SK-N-SH treated with all-trans-retinoic acid at 6 μM for 48 hours (cell line): ENCODE measurements around the gene AGAP3.

ENCODE experiments used
- CSDC2 ChIP-seq: fragments of 250-450 bp; sonication (Bioruptor Pico); IDR thresholded peaks from 2 replicates; pipeline ENCODE4 v1.5.0; 2020; ENCODE audit warnings: mild to moderate bottlenecking, moderate library complexity
- PPARA ChIP-seq: fragments of 250-450 bp; sonication (Bioruptor Pico); IDR thresholded peaks from 2 replicates; pipeline ENCODE4 v1.5.0; 2020; ENCODE audit warnings: mild to moderate bottlenecking, borderline replicate concordance
- TCF4 ChIP-seq: fragments of 250-450 bp; sonication (Bioruptor Pico); IDR thresholded peaks from 2 replicates; pipeline ENCODE4 v1.8.0; 2021; ENCODE audit warnings: mild to moderate bottlenecking, moderate library complexity, borderline replicate concordance
- TF ChIP-seq, protein P1 (sequence below): fragments of 250-450 bp; sonication (Bioruptor Pico); IDR thresholded peaks from 2 replicates; pipeline ENCODE4 v1.5.0; 2020; ENCODE audit warnings: mild to moderate bottlenecking, moderate library complexity

DNA sequence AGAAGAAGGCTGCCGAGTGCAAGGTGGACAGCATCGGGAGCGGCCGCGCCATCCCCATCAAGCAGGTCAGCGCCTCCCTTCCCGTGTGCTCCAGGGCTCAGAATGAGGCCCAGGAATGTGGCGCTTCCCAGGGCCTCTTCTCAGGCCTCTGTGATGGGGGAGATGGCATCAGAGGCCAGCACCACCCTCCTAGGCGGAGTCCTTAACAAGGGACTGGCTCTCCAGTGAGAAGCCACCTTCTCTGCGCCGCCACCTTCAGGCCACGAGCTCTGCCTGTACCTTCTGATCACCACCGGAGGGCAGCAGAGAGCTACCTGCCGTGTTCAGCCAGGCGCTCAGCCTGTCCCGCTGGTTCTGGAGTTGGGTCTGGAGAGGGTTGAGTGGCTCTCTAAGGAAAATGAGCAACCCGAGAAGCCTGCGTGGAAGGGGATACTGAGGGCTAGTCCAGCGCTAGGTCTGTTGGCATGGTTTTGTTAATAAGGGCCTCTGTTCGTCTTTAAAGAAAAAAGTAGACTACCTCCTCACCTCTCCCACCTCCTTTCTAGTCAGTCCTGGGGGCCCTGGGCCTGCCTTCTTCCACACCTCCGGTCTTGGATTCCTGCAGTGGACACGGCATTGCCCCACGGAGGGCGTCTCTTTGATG lies 37.7 kb downstream of the AGAP3 start:
- TF ChIP-seq CSDC2 (CRISPR knock-in tag) (no peak), PPARA (no peak), TCF4 (no peak)
- TF ChIP-seq, protein P1, sequence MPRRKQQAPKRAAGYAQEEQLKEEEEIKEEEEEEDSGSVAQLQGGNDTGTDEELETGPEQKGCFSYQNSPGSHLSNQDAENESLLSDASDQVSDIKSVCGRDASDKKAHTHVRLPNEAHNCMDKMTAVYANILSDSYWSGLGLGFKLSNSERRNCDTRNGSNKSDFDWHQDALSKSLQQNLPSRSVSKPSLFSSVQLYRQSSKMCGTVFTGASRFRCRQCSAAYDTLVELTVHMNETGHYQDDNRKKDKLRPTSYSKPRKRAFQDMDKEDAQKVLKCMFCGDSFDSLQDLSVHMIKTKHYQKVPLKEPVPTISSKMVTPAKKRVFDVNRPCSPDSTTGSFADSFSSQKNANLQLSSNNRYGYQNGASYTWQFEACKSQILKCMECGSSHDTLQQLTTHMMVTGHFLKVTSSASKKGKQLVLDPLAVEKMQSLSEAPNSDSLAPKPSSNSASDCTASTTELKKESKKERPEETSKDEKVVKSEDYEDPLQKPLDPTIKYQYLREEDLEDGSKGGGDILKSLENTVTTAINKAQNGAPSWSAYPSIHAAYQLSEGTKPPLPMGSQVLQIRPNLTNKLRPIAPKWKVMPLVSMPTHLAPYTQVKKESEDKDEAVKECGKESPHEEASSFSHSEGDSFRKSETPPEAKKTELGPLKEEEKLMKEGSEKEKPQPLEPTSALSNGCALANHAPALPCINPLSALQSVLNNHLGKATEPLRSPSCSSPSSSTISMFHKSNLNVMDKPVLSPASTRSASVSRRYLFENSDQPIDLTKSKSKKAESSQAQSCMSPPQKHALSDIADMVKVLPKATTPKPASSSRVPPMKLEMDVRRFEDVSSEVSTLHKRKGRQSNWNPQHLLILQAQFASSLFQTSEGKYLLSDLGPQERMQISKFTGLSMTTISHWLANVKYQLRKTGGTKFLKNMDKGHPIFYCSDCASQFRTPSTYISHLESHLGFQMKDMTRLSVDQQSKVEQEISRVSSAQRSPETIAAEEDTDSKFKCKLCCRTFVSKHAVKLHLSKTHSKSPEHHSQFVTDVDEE = no peak
